GM23248 (cell line): Measurements from ENCODE around the gene SLC25A52. TPM values are rescaled to one million over a fixed set of nuclear protein-coding genes. Genes with fewer than 3 reads are reported as not detected.
A peak's percentile ranks its signal among the peaks of the same experiment; 100 is the strongest.
"Not testable (repeated sequence)": the region's sequence is repeated elsewhere in the genome, so short reads cannot be mapped to it uniquely, and the experiment has no call there.

Experiments
- DNase-seq: peaks from one replicate; pipeline ENCODE4 v3.0.0-alpha.2; 2015
- H2AFZ ChIP-seq: fragments of 200-600 bp; sonication (generic); 2 replicates; pipeline ENCODE4 v1.6.1; 2016; ENCODE audit warnings: antibody characterized with exemption
- H3F3A ChIP-seq: fragments of 200-600 bp; sonication (generic); 2 replicates; pipeline ENCODE4 v1.6.1; 2016; ENCODE audit warnings: mild to moderate bottlenecking, antibody characterized with exemption, mixed run types; ENCODE audit not compliant: insufficient read depth
- H3K27ac ChIP-seq: fragments of 200-600 bp; sonication (generic); 2 replicates; pipeline ENCODE4 v1.5.1; 2016; ENCODE audit warnings: mild to moderate bottlenecking
- H3K27me3 ChIP-seq: fragments of 200-600 bp; sonication (generic); replicated peaks from 2 replicates; pipeline ENCODE4 v1.6.1; 2016; ENCODE audit warnings: mild to moderate bottlenecking; ENCODE audit not compliant: insufficient read depth
- H3K36me3 ChIP-seq: fragments of 200-600 bp; sonication (generic); 2 replicates; pipeline ENCODE4 v1.6.1; 2016; ENCODE audit warnings: low read depth, mild to moderate bottlenecking
- H3K4me1 ChIP-seq: fragments of 200-600 bp; sonication (generic); 2 replicates; pipeline ENCODE4 v1.6.1; 2016; ENCODE audit warnings: mild to moderate bottlenecking; ENCODE audit not compliant: insufficient read depth
- H3K4me2 ChIP-seq: fragments of 200-600 bp; sonication (generic); one replicate; pipeline ENCODE4 v1.6.1; 2016; ENCODE audit warnings: mild to moderate bottlenecking; ENCODE audit not compliant: unreplicated experiment
- H3K4me3 ChIP-seq: fragments of 200-600 bp; sonication (generic); 2 replicates; pipeline ENCODE4 v1.5.1; 2016; ENCODE audit warnings: mild to moderate bottlenecking
- H3K79me2 ChIP-seq: fragments of 200-600 bp; sonication (generic); 2 replicates; pipeline ENCODE4 v1.6.1; 2016; ENCODE audit warnings: mild to moderate bottlenecking; ENCODE audit not compliant: insufficient read depth
- H3K9ac ChIP-seq: fragments of 200-600 bp; sonication (generic); 2 replicates; pipeline ENCODE4 v1.6.1; 2016; ENCODE audit warnings: mild to moderate bottlenecking
- H3K9me2 ChIP-seq: fragments of 200-600 bp; sonication (generic); 2 replicates; pipeline ENCODE4 v1.6.1; 2016; ENCODE audit warnings: mixed run types, mild to moderate bottlenecking, moderate library complexity; ENCODE audit not compliant: insufficient read depth
- H3K9me3 ChIP-seq: fragments of 200-600 bp; sonication (generic); one replicate; pipeline ENCODE4 v1.6.1; 2017; ENCODE audit warnings: low read depth
- H4K20me1 ChIP-seq: fragments of 200-600 bp; sonication (generic); 2 replicates; pipeline ENCODE4 v1.6.0; 2016; ENCODE audit not compliant: insufficient read depth
- EZH2 ChIP-seq: fragments of 200-600 bp; sonication (generic); IDR thresholded peaks from 2 replicates; pipeline ENCODE4 v1.6.1; 2018; ENCODE audit warnings: antibody characterized with exemption, mild to moderate bottlenecking; ENCODE audit not compliant: insufficient read depth, poor library complexity, severe bottlenecking
- EZH2phosphoT487 ChIP-seq: fragments of 200-600 bp; sonication (generic); IDR thresholded peaks from 2 replicates; pipeline ENCODE4 v1.6.1; 2018; ENCODE audit warnings: antibody characterized with exemption, moderate library complexity, mild to moderate bottlenecking, low read depth; ENCODE audit not compliant: insufficient read depth
- WGBS, 2 experiments: methylation state at CpG; one replicate each; pipeline ENCODE4 v1.1.6; 2015 to 2017; ENCODE audit warnings: low lambda C conversion rate in 2 of 2, low coverage in 1 of 2; ENCODE audit errors: missing lambda C conversion rate in 2 of 2; 5-methylcytosine and 5-hydroxymethylcytosine counted together
- in situ Hi-C: fragments of 300-500 bp; cut with MboI; formaldehyde crosslinking; loops from 2 replicates; pipeline ENCODE4 v1.15.0; 2020
- polyA plus RNA-seq: library from polyadenylated mRNA; unstranded; fragments of >200 nt; fragmentation: Nextera tagmentation; extraction: Ambion mirVana; gene quantifications from 2 replicates; pipeline ENCODE4 v1.2.1, GENCODE V29; 2016
- total RNA-seq: library from RNA; depleted of rRNA; stranded (reverse); fragments of >200 nt; shearing (Covaris generic); gene quantifications from 2 replicates; pipeline ENCODE4 v1.2.3, GENCODE V29; 2014

Gene SLC25A52
- total and polyA plus RNA-seq, 2 experiments from 2014 or later: not detected

GRCh38 chr18:31739651-31740050 is 21.0 kb downstream of the SLC25A52 start:
- no peak overlapping the region for H2AFZ ChIP-seq
- in situ Hi-C loops: loop anchor here (25.0 kb wide), 1 partner anchor 223 kb away; no protein-coding TSS in a partner anchor
- no peaks in the 10 kb centered on the region for H4K20me1 ChIP-seq
- H3K4me1 ChIP-seq: no peaks in the 10 kb centered on the region
- no peaks in the 10 kb centered on the region for H3K9me2 ChIP-seq
- H3K79me2 ChIP-seq: no peaks in the 10 kb centered on the region
- H3K9me3 ChIP-seq: no peaks in the 10 kb centered on the region
- 49 to 56% methylated on average over 3 of the region's 3 CpGs for WGBS, 2 experiments
- H3K27ac ChIP-seq: no peak overlapping the region
- H3K36me3 ChIP-seq: no peaks in the 10 kb centered on the region
- no peak overlapping the region for H3K9ac ChIP-seq
- H3K27me3 ChIP-seq: no peaks in the 10 kb centered on the region; the same call in 1 of the 2 replicates
- no peak for DNase-seq
- no peak overlapping the region for H3K4me3 ChIP-seq
- no peak overlapping the region for H3K4me2 ChIP-seq
- H3F3A ChIP-seq: no peaks in the 10 kb centered on the region
- TF ChIP-seq EZH2 (no peak), EZH2phosphoT487 (no peak)

DNA sequence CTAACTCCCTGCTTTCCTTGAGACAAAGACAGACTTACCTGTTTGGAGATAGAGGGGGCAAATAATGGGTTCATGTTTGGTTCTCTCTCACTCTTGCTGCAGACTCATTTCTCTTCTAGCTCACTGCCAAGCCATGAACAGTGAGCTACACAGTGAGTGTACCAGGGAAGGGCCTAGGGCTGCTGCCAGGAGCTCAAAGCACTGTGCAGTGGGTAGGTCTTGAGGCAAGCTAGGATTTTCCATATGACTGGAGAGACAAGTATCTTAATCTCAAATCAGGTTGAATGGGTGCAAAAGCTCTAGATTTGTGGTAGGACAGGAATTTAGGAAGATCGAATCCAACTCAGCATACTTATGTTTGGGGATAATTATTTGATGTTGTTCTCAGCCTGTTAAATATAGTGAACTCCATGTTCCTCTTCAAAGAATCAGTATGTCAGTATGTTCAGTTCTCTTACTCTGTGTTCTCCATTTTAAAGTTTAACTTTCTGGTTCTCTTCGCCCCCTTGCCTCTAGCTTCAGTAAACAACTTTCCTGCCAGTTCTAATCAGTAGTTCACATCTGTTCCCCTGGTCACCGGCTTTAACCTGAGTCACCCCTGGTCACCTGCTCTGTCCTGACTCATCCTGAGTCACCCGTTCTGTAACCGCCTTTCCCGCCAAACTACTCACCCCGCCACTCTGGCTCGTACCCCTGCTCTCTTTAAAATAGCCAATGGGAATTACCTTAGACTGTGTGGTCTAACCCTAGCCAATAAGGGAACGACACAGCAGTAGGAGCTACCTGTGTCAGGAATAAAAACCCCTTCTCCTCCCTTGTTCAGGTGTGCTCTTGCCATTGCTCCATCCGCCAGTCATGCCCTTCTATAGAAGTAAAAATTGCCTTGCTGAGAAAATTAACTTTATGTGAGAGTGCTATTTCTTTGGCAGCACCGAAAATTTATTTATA is 21.9 kb downstream of the SLC25A52 start:
- no peaks in the 10 kb centered on the region for H3K9me3 ChIP-seq
- no peak overlapping the region for H3K4me2 ChIP-seq
- no peak overlapping the region for H3K4me3 ChIP-seq
- H2AFZ ChIP-seq: no peak overlapping the region
- H3K9ac ChIP-seq: no peak overlapping the region
- no peaks in the 10 kb centered on the region for H3K4me1 ChIP-seq
- H3K27me3 ChIP-seq: no peaks in the 10 kb centered on the region; the same call in 1 of the 2 replicates
- H3K36me3 ChIP-seq: no peaks in the 10 kb centered on the region
- 70 to 81% methylated on average over 11 of the region's 11 CpGs for WGBS, 2 experiments
- H3F3A ChIP-seq: no peaks in the 10 kb centered on the region
- H3K27ac ChIP-seq: no peak overlapping the region
- no peaks in the 10 kb centered on the region for H4K20me1 ChIP-seq
- H3K79me2 ChIP-seq: no peaks in the 10 kb centered on the region
- no peak for TF ChIP-seq EZH2
- TF ChIP-seq EZH2phosphoT487: no peak
- in situ Hi-C loops: loop anchor here (25.0 kb wide), 1 partner anchor 224 kb away; no protein-coding TSS in a partner anchor
- DNase-seq: peak; percentile 9
- H3K9me2 ChIP-seq: no peaks in the 10 kb centered on the region

DNA sequence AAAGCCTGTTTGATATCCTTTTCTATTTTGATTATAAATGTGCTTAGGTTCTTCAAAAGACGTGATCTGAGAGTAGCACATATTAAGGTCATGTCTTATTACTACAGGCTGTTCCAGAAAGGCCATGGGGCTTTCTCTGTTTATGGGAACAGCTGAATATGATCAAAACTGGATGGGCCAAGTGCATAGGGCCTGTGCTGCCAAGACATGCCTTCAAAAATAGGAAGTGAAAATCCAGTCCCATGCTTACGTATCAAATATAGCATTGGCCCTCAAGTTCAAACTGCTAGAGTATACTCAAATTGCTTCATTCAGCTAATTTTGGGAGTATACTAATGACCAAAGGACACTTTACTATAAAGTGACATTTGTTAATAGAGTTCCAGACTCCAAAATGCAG is 24.1 kb downstream of the SLC25A52 start:
- Histone ChIP-seq H3K9me2 (no peaks in the 10 kb centered on the region), H3K4me1 (no peaks in the 10 kb centered on the region), H3K4me3 (no peak overlapping the region), H3K36me3 (no peaks in the 10 kb centered on the region), H2AFZ (no peak overlapping the region), H4K20me1 (no peaks in the 10 kb centered on the region), H3K27me3 (no peaks in the 10 kb centered on the region; the same call in 1 of the 2 replicates), H3K79me2 (no peaks in the 10 kb centered on the region), H3K9me3 (no peaks in the 10 kb centered on the region), H3K9ac (no peak overlapping the region), H3F3A (no peaks in the 10 kb centered on the region), H3K4me2 (no peak overlapping the region), H3K27ac (no peak overlapping the region)
- TF ChIP-seq EZH2phosphoT487 (no peak), EZH2 (no peak)
- in situ Hi-C loops: loop anchor here (25.0 kb wide), 1 partner anchor 226 kb away; no protein-coding TSS in a partner anchor
- 8 to 9% methylated on average over 2 of the region's 2 CpGs for WGBS, 2 experiments
- no peak for DNase-seq

DNA sequence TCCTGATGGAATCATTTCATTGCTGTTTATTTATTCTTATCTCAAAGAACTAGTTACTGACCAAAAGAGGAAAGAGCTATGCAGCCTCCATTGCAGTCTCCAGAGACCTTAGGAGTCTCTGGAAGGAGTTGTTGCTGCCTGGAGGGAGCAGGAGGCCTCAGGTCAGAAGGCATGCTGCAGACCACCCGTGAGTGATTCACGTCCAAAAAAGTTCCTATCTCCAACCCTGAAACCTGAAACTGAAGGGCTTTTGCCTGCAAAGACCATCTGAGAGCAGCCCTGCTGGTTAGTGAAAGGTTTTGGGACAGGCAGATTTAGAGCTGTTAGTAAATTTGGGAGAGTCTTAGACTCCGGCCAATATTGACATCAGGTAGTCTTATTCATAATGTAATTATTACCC is 29.1 kb downstream of the SLC25A52 start:
- 14 to 26% methylated on average over 3 of the region's 3 CpGs for WGBS, 2 experiments

DNA sequence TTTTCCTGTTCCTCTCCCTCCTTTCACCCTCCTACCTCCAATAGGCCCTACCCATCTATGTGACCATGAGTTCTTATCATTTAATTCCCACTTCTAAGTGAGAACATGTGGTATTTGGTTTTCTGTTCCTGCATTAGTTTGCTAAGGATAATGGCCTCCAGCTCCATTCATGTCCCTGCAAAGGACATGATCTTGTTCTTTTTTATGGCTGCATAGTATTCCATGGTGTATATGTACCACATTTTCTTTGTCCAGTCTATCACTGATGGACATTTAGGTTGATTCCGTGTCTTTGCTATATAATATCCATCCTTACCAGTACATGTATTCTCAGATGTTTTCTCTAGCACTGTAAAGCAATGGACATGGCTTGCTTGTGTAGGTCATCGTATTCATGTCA is 31.5 kb downstream of the SLC25A52 start:
- not testable (repeated sequence) for H3K4me1 ChIP-seq, H3K9me2 ChIP-seq, H2AFZ ChIP-seq, H3K36me3 ChIP-seq, H3K9me3 ChIP-seq, H3K4me3 ChIP-seq, H3F3A ChIP-seq, H3K4me2 ChIP-seq, H3K79me2 ChIP-seq, H3K27ac ChIP-seq, H4K20me1 ChIP-seq, H3K9ac ChIP-seq, DNase-seq
- WGBS, 2 experiments: 21 to 29% methylated on average over 2 of the region's 2 CpGs
- in situ Hi-C loops: loop anchor here (25.0 kb wide), 1 partner anchor 233 kb away; no protein-coding TSS in a partner anchor
- H3K27me3 ChIP-seq: peaks cover 13% of the 10 kb centered on the region; the same call in 1 of the 2 replicates

More for the DNA sequence above, 29.1 kb downstream of the SLC25A52 start:
- Histone ChIP-seq H3K9me3 (no peaks in the 10 kb centered on the region), H4K20me1 (no peaks in the 10 kb centered on the region), H3K9ac (no peak overlapping the region), H3K4me1 (no peaks in the 10 kb centered on the region), H3K4me2 (no peak overlapping the region), H3K36me3 (no peaks in the 10 kb centered on the region), H3K4me3 (no peak overlapping the region), H3K27ac (no peak overlapping the region), H3K27me3 (peaks cover 5% of the 10 kb centered on the region; the same call in 1 of the 2 replicates), H2AFZ (no peak overlapping the region), H3F3A (no peaks in the 10 kb centered on the region), H3K79me2 (no peaks in the 10 kb centered on the region), H3K9me2 (no peaks in the 10 kb centered on the region)
- no peak for DNase-seq
- TF ChIP-seq EZH2phosphoT487 (no peak), EZH2 (no peak)
- in situ Hi-C loops: loop anchor here (25.0 kb wide), 1 partner anchor 231 kb away; no protein-coding TSS in a partner anchor
